HG02623 (cell line): ENCODE results near the gene RFX3.

Source experiments
- ATAC-seq: cut with Tn5 transposase; IDR thresholded peaks from one replicate; pipeline ENCODE4 v1.9.1; 2021; ENCODE audit warnings: moderate library complexity; ENCODE audit not compliant: unreplicated experiment

Gene RFX3

GRCh38 chr9:3436629-3437420, 89.0 kb downstream of the RFX3 start:
- ATAC-seq, result no peak

- ATAC-seq, result no peak
Measured at GRCh38 chr9:3435732-3436131, 90.1 kb downstream of the RFX3 start.

GRCh38 chr9:3434594-3434993, 91.2 kb downstream of the RFX3 start:
- no peak for ATAC-seq

- ATAC-seq, result no peak
Measured at GRCh38 chr9:3433754-3434153, 92.0 kb downstream of the RFX3 start.

- ATAC-seq, result no peak
Measured at GRCh38 chr9:3433066-3433465, 92.7 kb downstream of the RFX3 start.

- ATAC-seq, result no peak
Measured at GRCh38 chr9:3431890-3432289, 93.9 kb downstream of the RFX3 start.

- no peak for ATAC-seq
Measured at GRCh38 chr9:3419893-3420292, 105.9 kb downstream of the RFX3 start.

- no peak for ATAC-seq
Measured at GRCh38 chr9:3415906-3416305, 109.9 kb downstream of the RFX3 start.

GRCh38 chr9:3413984-3414383, 111.8 kb downstream of the RFX3 start:
- no peak for ATAC-seq

- ATAC-seq, result no peak
Measured at GRCh38 chr9:3410461-3410860, 115.3 kb downstream of the RFX3 start.

GRCh38 chr9:3409453-3409852, 116.3 kb downstream of the RFX3 start:
- no peak for ATAC-seq

- ATAC-seq, result no peak
Measured at GRCh38 chr9:3403315-3403714, 122.5 kb downstream of the RFX3 start.

- ATAC-seq, result no peak
Measured at GRCh38 chr9:3401221-3401954, 124.4 kb downstream of the RFX3 start.

GRCh38 chr9:3398232-3398648, 127.6 kb downstream of the RFX3 start:
- peak; percentile 44 for ATAC-seq

GRCh38 chr9:3397766-3398165, 128.0 kb downstream of the RFX3 start:
- peak; percentile 25 for ATAC-seq

- no peak for ATAC-seq
Measured at GRCh38 chr9:3391414-3391813, 134.4 kb downstream of the RFX3 start.

GRCh38 chr9:3386753-3387152, 139.0 kb downstream of the RFX3 start:
- ATAC-seq, result no peak

GRCh38 chr9:3385871-3386270, 139.9 kb downstream of the RFX3 start:
- peak; percentile 88 for ATAC-seq

- ATAC-seq, result no peak
Measured at GRCh38 chr9:3371842-3372241, 154.0 kb downstream of the RFX3 start.

- ATAC-seq, result no peak
Measured at GRCh38 chr9:3370715-3371114, 155.1 kb downstream of the RFX3 start.

GRCh38 chr9:3367185-3367584, 158.6 kb downstream of the RFX3 start:
- no peak for ATAC-seq

- ATAC-seq, result no peak
Measured at GRCh38 chr9:3361689-3362392, 164.0 kb downstream of the RFX3 start.
